Activated CD8-positive, alpha-beta memory T cell treated with anti-CD3 and anti-CD28 coated beads, Interleukin-2, amount 50 U/mL, for 1 hour (primary cell): ENCODE measurements around the gene MKI67.
A peak's percentile ranks its signal among the peaks of the same experiment; 100 is the strongest.
"Not testable (repeated sequence)": the region's sequence is repeated elsewhere in the genome, so short reads cannot be mapped to it uniquely, and the experiment has no call there.

Experiments
- DNase-seq: peaks from one replicate; pipeline ENCODE4 v3.0.0-alpha.2; 2020; ENCODE audit errors: extremely low read depth

MKI67 gene

DNA sequence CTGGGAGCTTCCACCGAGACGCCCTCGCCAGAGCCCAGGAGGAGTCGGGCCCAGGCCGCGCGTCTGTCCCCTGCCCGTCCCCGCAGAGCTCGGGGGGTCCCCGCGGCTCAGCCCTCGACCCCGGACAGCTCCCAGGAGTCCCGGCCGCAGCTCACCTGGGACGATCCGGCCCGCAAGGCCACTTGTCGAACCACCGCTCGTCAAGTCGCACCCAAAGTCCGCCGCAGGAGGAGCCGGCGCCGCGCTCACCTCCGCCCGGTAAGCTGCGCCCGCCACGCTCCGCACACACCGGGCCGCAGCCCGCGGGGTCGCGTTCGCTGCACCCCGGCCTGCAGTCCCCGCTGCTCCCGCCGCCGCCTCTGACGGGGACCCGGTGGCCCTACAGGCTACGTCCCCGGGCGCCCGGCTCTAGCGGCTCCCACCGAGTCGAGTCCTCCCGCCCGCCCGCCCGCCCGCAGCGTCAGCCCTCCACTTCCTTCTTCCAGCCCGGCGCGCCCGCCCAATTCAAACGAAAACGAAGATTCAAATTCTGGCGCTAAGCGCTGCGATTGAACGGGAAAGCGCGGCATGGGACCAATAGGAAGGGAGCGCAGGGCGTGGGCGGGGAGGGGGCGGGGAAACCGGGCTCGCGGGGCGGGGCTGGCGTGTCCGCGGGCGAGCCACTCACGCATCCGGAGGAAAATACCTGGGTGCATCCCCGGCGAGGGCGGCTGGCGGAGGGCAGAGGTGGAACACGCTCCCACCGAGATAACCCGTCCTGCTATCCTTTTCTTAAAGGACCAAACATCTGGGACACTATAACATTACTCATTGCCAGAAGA lies at the start of gene MKI67:
Gene MKI67, minus strand, starts transcription at position 480 of the 821 bp plus-strand sequence. CDS start 756 bp downstream, outside the sequence.
- DNase-seq = peak; percentile 76

GRCh38 chr10:128174581-128175559 lies 48.6 kb upstream of the MKI67 start:
- no peak for DNase-seq

- no peak for DNase-seq
Measured at GRCh38 chr10:128173386-128173785, 47.2 kb upstream of the MKI67 start.

GRCh38 chr10:128172756-128173155 lies 46.5 kb upstream of the MKI67 start:
- no peak for DNase-seq

GRCh38 chr10:128169811-128170379 lies 43.7 kb upstream of the MKI67 start:
- no peak for DNase-seq

DNA sequence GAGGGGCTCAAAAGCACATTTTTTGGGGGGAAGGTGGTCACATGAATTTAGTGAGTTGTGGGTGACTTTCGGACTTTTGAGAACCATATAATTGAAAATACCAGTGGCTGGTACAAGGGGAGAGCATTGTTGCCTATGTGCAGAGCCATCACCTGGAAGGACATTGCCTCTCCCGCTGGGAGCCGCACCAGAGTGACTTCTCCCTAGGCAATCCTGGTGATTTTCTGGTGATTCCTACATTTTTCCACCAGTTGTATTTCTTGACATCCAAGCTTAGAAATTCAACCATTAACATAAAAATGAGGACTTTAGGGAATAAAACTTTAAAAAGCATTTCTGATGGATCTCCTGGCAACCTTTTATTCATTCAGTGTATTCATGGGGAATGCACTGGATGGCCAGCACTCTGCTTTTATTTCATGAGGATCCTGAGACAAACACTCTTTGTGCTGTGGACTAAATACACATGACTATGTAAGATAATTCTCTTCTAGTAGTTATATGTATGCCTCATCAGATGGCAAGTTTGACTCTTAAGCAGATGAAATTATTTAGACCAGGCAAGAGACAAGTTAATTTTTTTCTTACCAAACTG lies 41.8 kb upstream of the MKI67 start:
- no peak for DNase-seq

GRCh38 chr10:128167123-128167522 lies 40.9 kb upstream of the MKI67 start:
- not testable (repeated sequence) for DNase-seq

GRCh38 chr10:128166151-128166550 lies 39.9 kb upstream of the MKI67 start:
- DNase-seq = no peak

- DNase-seq = no peak
Measured at GRCh38 chr10:128165536-128165935, 39.3 kb upstream of the MKI67 start.

- no peak for DNase-seq
Measured at GRCh38 chr10:128163701-128164100, 37.5 kb upstream of the MKI67 start.

- no peak for DNase-seq
Measured at GRCh38 chr10:128161031-128161430, 34.8 kb upstream of the MKI67 start.

- no peak for DNase-seq
Measured at GRCh38 chr10:128160297-128160711, 34.1 kb upstream of the MKI67 start.

DNA sequence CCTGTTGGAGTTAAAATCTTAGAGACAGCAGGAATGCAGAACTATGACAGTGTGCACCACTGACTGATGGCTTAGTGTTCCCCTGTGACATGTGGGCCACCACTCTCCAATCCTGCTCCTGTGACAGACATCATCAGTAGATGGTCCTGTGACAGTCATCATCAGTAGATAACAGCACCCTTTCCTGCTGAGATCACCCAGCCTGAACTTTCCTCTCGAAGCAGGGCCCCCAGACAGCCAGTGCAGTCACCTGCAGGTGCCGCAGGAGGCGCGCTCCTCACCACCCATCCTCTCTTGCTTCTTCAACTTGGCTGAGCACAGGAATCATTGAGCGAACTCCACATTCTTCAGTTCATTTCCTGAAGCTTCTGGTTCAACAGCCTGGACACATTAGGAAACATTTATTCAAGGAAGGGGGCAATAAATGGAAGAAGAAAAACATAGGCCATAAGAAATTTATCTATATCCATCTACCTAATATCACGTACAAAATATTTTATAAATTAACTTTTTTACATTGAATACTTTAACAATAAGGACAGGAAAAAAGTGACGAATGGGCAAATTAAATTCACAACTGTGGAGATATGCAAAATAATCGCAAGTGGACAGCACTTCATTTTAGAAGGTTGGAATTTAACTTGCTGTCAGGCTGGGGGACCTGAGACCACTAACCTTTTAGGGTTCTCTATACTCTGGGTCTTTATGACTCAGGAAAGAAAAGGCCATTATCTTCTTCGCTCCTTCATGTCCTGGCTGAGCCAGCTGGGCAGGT lies 32.0 kb upstream of the MKI67 start:
- DNase-seq = no peak

DNA sequence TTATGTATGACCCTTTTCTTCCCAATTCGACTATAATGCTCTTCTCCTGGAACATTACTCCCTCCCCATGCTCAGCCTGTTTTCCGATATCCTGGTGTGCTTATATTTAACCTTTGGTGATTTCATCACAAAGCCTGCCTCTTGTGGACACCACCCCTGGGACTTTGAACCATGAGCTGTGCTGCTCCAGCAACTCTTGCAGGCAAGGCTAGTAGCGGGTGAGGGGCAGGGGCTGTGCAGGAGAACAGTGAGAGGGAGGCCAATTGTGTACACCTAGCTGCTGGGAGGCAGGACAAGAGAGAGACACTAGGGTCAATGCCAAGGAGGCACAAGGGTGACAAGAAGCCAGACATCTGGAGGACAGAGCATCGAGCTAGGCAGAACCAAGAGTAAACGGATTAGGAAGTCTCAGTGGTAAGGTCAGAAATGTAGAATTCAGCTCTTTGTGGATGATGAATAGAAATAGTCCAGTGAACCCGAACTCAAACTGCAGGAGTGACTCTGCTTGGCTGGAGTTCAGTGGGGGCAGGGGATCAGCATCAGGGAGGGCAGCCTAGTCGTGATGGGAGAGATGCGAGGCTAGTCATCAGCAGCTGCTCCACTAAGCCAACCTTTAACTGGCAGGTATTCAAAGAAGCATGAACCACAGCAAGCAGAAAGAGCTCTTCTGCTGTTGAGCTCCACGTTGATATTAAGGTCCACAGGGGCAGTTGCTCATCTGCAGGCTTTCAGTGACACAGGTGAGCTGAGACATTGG lies 31.0 kb upstream of the MKI67 start:
- DNase-seq = no peak

- DNase-seq = no peak
Measured at GRCh38 chr10:128152741-128153580, 26.7 kb upstream of the MKI67 start.

- DNase-seq = no peak
Measured at GRCh38 chr10:128151031-128151430, 24.8 kb upstream of the MKI67 start.

DNA sequence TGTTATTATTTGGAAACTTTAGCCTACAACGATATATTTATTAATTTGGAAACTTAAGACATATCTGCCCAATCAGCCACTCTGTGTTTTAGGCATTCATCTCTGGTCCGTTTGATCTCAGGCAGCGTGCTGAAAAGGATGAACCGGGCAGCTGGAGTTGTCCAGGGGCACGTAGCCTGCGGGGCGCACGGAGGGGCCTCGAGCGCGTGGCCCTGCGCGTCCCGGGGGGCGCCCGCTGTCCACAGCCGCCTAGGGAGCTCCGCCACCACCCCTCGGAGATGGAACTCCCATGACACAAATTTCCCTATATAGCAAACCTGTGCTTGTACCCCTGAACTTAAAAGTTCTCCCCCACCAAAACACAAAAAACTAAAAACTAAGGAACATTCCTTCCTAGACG lies 24.3 kb upstream of the MKI67 start:
- DNase-seq = no peak

DNA sequence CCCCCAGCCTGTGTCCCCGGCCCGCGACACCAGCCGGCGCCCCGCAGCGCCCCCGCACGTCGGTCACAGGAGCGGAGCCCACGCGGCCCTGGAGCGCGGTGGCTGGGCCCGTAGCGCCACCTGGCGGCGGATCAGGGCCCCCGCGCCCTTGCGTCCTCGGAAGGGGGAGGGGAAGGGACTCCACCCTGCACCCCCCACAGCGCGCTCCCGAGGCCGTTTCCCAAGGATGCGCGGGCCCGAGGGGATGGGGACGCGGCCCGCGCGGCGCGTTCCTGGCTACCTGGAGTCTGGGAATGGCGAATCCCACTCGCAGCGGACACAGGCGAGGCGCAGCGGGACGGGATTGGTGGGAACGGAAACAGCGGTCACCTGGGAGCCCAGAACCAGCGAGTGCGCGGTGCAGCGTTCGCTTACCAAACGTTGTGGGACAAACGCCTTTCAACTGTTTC lies 23.8 kb upstream of the MKI67 start:
- peak; percentile 36 for DNase-seq
